Effector CD4-positive, alpha-beta T cell (primary cell): Measurements from ENCODE around the gene BSND.

Source experiments
- DNase-seq: peaks from one replicate; pipeline ENCODE4 v3.0.0-alpha.2; 2020

BSND gene

DNA sequence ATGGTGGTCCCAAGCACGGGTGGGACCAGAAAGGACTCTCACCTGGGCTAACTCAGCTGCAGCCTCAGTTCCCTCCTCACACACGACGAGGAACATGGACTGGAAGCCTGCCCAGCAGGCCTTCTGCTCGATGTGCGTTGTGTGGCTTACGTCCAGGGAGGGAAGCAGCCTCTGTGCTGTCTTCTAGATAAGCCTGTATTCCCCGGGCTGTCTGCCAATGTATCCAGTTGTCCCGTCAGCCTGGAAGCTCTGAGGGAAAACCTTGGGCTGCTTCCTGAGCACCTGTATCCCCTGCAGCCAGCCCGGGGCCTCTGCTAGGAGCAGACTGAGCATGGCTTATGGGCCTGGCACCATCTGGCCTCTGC is 51.2 kb downstream of the BSND start:
- DNase-seq, result no peak

DNA sequence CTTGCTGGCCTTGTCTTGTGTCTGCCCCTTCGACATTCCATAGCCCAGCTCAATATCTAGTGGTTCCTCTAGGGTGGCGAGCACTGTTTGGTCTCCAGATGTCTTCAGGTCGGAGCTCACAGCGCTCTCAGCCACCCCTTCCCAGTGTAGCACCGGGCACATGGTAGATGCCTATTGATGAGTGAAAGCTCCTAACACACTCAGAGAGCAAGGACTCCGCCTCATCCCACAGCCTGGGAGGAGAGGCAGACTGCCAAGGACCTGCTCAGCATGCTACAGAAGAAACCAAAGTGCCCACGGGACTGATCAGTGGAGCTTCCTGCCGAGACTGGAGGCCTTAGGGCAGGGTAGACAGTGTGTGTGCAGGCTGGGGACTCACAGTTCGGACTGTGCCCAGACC is 51.5 kb downstream of the BSND start:
- no peak for DNase-seq

DNA sequence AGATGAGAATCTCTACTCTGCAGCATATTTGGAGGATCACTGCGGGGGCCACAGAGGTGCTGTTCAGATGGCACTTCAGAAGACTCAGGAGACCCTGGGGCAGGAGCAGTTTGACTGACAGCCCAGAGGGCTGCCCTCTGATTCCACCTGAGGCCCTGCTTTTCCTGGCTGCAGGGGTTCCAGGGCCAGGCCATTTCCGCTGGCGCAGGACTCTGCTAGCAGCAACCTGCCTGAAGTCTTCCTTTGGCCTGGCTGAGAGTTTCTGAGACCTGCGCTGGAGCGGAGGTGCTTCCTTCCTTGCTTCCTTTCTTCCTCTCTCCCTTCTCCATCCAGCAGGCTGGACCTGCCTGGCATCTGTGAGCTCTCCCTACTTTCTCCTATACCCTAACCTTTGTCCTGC is 52.4 kb downstream of the BSND start:
- no peak for DNase-seq

DNA sequence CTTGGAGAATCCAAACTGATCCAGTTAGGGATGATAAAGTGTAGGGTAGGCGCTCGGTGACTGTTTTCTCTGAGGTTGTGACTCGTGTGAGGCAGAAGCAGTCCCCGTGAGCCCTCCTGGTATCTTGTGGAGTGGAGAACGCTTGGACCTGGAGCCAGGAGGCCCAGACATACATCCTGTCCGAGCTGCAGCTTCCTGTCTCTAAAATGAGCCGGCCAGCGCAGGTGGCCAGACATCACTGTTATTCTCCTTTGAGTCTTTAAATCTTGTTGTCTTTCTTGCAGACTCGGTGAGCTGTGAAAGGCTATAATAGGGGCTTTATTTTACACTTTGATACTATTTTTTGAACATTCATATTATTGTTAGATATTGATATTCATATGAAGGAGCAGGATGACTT is 52.9 kb downstream of the BSND start:
- no peak for DNase-seq

DNA sequence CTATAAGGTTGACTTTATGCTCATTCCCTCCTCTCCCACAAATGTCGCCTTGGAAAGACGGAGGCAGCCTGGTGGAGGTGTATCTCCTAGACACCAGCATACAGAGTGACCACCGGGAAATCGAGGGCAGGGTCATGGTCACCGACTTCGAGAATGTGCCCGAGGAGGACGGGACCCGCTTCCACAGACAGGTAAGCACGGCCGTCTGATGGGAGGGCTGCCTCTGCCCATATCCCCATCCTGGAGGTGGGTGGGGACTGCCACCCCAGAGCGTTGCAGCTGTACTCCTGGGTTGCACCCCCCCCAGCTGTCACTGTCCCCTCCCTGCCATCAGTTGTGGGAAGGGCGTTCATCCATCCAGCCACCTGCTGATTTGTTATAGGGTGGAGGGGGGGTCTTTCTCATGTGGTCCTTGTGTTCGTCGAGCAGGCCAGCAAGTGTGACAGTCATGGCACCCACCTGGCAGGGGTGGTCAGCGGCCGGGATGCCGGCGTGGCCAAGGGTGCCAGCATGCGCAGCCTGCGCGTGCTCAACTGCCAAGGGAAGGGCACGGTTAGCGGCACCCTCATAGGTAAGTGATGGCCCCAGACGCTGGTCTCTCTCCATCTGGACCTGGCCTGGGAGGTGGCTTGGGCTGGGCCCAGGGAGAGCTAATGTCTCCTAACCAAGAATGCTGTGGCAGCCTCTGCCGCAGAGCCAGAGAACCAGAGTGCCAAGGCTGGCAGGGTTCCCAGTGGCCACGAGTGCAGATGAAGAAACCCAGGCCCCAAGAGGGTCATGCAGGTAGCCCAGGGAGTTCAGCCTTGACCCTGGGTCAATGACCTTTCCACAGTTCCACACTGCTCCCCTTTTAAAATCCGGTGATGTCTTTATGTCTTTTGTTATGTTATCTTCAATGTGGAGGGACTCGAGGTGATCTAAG is 53.7 kb downstream of the BSND start:
- DNase-seq, result no peak

DNA sequence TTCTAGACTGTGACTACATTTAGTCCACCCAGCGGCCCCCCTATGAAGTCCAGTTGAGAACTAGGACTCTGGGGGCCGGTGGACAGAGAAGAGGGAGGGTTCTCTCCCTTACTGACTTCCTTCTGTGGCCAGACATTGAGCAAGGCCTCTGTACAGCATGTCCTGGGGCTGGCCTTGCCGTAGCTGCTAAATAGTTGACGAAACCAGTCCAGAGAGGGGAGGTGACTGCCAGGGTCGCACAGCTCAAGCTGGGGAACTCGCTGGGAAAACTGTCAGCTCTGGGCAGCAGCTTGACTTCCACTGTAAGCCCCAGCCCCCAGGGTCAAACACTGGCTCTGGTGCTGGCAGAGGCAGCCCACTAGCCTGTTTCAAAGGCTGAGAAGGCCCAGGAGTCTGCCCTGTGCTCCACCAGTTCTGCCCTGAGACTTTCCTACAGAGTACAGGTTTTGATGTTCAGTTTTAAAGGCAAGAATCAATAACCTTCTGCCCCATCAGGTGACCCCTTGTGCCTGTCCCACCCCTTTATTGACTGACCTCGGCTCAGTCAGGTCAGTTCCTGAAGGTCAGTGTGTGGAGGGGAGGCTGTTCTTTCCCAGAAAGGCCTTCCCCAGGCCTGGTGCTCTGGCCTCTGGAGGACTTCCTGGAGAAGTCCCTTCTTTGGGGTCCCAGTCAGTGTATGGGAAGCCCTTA is 54.7 kb downstream of the BSND start:
- DNase-seq, result no peak

DNA sequence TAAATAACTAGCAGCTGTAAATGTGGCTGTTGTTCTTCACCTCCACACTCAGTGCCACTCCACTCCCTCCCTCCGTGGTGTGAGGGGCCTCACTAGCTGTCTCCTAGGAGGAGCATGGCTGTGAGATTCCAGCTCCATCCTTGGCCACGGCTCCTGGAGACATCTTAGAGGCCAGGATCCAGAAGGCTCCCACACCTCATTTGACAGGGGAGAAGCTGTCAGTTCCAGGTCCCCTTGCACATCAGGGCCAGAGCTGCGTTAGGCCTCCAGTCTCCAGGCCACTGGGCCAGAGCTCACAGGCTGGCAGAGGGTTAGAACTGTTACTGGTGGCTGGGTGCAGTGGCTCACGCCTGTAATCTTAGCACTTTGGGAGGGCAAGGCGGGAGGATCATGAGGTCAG is 55.7 kb downstream of the BSND start:
- no peak for DNase-seq

DNA sequence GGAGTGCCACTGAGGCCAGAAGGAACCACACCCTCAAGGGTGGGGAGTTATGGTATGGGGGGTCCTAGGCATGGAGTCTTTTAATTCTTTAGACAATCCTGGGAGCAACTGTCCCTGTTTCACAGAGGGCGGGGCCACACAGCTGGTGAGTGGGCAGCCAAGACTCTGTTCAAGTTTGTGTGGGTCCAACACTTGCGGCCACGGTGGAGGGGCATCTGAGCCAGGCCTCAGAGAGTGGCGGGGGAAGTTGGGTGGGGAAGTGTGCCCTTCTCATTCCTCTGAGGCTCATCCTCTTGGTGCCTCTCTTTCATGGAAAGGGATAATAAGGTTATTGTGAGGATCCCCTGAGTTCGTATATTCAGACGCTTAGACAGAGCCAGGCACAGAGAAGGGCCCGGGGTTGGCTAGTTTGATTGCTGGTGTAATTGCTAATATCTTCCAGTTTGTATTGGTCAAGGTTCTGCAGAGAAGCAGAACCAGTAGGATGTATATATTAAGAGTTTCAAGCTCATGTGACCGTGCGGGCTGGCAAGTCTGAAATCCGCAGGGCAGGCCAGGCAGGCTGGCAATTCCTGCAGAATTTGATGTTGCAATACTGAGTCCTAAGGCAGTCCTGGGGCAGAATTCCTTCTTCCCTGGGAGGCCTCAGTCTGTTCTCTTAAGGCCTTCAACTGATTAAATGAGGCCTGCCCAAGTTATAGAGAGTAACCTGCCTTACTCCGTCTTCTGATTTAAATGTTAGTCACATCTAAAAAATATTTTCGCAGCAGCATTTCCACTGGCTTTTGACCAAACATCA is 56.5 kb downstream of the BSND start:
- no peak for DNase-seq

DNA sequence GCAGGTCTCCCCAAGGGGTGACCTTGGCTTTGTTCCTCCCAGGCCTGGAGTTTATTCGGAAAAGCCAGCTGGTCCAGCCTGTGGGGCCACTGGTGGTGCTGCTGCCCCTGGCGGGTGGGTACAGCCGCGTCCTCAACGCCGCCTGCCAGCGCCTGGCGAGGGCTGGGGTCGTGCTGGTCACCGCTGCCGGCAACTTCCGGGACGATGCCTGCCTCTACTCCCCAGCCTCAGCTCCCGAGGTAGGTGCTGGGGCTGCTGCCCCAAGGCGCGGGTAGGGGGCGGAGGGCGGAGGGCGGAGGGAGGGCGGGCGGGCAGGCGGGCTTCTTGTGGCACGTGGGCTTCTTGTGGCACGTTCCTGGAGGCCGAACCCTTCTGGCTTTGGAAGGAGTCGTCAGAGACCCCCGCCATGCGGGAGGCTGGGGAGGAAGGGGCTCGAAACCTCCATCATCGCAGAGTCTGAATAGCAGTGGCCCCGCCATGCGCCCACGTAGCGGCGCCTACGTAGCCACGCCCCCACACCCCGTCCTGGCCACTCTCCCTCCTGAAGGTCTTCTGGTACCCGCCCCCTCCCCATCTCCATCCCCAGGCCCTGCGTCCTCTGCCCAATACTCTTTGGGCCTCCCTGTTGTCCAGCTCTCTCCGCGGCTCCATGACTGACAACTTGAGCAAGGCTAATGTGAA is 57.4 kb downstream of the BSND start:
- DNase-seq, result no peak

DNA sequence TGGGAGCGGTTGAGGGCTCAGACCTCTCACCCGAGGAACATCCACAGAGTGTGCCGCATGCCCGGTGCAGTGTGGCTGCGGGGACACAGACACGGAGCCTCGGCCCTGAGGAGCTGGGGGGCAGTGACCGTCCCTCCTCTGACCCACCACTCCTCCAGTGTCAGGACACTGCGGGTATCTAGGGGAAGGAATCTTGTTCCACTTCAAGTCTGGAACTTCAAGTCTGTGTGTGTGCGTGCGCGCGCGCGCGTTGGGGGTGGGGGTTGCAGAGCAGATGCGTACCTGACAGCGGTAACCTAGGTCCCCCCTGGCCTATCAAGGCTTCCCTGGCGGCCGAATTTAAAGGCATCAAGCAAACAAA is 57.9 kb downstream of the BSND start:
- DNase-seq, result no peak

DNA sequence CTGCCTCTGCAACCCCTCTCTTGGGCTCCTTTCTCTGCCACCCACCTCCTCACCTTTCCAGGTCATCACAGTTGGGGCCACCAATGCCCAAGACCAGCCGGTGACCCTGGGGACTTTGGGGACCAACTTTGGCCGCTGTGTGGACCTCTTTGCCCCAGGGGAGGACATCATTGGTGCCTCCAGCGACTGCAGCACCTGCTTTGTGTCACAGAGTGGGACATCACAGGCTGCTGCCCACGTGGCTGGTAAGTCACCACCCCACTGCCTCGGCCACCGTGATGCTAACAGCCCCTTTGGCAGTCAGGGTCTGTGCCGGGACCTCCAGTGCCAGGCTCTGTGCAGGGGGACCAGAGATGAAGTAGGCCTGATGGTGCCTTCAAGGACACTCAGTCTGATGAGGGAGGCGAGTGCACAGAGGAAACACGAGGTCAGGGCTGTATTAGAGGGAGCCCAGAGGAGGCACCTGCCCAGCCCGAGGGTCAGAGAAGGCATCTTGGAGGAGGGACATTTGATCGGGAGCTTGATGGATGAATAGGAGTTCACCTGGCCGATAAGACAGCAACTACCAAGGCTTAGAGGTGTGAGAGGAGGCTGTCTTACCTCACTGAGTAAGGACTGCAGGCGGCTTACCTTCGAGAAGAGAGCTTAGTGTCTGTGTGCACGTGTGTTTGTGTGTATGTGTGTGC is 58.7 kb downstream of the BSND start:
- no peak for DNase-seq

DNA sequence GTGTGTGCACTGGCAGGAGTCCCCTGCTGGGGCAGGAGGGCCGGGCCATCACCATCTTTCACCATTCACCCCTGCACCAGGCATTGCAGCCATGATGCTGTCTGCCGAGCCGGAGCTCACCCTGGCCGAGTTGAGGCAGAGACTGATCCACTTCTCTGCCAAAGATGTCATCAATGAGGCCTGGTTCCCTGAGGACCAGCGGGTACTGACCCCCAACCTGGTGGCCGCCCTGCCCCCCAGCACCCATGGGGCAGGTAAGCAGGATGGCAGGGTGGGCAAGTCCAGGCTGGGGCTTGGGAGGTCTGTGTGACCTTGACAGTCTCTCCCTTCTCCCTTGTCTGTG is 59.2 kb downstream of the BSND start:
- DNase-seq, result no peak

DNA sequence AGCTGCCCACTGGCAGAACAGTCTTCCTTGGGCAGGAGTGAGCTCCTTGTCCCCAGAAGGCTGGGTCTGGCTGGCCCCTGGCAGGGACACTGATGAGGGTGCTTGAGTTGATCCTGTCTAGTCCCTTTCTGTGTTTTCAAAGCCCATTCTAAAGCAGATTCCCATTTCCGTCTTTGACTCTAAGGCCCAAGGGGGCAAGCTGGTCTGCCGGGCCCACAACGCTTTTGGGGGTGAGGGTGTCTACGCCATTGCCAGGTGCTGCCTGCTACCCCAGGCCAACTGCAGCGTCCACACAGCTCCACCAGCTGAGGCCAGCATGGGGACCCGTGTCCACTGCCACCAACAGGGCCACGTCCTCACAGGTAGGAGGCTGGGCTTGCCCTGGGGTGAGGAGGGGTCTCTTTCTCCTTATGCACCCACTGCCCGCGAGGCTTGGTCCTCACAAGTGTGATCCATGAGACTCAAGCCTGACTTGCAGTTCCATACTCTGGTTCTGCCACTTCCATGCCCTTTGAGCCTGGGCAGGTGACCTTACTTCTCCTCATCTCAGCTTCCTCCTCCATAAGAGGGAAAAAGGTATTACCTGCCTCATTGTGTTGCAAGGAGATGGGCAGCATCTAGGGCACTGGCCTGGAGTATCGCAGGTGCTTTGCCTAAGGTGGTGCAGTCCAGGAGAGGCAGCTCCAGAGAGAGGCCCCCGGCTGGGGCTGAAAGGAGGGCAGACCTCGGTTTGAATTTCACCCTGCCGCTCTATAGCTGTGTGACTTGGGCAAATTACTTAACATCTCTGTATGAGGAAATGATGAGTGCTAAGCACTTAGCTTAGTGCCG is 60.8 kb downstream of the BSND start:
- no peak for DNase-seq

DNA sequence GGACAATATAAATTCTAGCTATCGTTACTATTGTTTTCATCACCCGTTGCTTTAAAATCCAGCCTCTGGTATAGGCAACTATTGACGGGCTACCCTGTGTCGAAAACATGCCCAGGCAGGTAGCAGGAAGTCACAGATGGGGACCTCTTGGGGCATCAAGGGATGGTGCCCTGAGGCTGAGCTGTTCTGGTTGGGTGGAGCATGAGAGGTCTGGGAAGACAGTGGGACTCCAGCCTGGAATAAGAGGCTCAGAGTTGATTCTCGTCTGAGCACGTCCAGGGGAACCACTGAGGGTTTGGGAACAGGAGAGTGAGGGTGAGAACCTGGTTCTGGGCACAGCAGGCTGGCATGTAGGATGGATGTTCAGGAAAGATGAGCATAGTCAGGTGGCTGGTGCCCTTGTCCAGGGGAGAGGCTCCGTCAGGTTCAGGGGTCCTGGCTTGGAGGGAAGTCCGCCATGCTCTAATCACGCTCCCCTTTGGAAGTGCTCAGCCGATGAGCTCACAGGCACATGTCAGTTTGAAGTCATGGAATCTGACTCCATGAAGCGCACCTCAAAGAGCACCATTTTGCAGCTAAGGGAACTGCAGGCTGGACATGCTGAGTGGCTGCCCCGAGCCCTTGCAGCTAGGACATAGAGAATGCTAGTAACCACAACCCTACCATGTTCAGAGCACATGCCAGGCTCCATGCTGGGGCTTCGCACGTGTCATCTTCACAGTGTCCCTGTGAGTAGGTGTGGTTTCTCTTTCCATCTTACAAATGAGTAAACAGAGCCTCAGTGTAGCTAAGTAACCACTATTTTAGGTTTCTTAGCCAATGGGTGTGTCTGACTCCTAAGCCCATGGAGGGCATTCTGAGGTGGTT is 61.6 kb downstream of the BSND start:
- no peak for DNase-seq

DNA sequence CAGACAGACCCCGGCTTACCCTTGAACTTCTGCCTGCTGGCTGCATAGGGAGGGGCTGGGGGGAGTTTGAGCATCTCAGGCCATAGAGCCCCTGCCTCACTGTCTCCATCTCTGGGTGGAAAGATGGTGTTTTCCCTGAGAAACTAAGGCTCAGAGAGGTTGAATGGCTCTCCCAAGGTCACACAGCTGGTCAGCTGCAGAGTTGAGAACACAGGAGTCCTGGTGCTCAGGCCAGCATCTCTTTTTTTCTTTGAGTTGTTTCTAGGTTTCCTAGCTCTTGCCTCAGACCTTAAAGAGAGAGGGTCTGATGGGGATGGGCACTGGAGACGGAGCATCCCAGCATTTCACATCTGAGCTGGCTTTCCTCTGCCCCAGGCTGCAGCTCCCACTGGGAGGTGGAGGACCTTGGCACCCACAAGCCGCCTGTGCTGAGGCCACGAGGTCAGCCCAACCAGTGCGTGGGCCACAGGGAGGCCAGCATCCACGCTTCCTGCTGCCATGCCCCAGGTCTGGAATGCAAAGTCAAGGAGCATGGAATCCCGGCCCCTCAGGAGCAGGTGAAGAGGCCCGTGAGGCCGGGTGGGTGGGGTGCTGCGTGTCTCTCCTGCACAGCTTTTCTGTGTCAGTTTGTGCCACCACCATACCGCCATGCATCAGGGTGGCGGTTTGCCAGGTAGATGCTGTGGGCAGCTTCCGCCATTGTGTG is 62.4 kb downstream of the BSND start:
- DNase-seq, result no peak
